Spleen (tissue), 7 donors: ENCODE results near the gene RAB25.

ENCODE experiments used
- CTCF ChIP-seq, 11 experiments: fragments of 200-600 bp in 7 of 11; fragments of 450-650 bp in 4 of 11; sonication (generic) in 4 of 11; IDR thresholded peaks in 8 of 11; conservative IDR thresholded peaks in 3 of 11; 1 replicate in 7 of 11; 2 replicates in 4 of 11; pipeline versions ENCODE4 v1.4.0 to v1.8.0; 2016 to 2021; ENCODE audit warnings: antibody characterized with exemption in 11 of 11, inconsistent platforms in 4 of 11, mild to moderate bottlenecking in 1 of 11
- POLR2A ChIP-seq, 3 donors: fragments of 450-650 bp; IDR thresholded peaks; one replicate each; pipeline ENCODE4 v1.5.1; 2017; ENCODE audit warnings: antibody characterized with exemption in 3 of 3, mild to moderate bottlenecking in 1 of 3
- POLR2AphosphoS5 ChIP-seq, 3 donors: sonication (generic); formaldehyde crosslinking; IDR thresholded peaks; one replicate each; pipeline ENCODE4 v1.5.1; 2017; ENCODE audit warnings: antibody characterized with exemption in 3 of 3
- donor health status: DM: no; HTN: no; CAD: no; lungs with moderate emphysema.
- donor health status: DM: no; HTN: no; CAD: no.
- donor health status: DM: no; HTN: no; CAD: no.

- TF ChIP-seq CTCF (IDR thresholded peaks at IDR 0.05 in 8 of 11, conservative IDR thresholded peaks at IDR 0.05 in 3 of 11) (no peak), POLR2AphosphoS5 (IDR thresholded peaks at IDR 0.05) (no peak), POLR2A (IDR thresholded peaks at IDR 0.05) (no peak)
Measured at GRCh38 chr1:156042828-156043227, 18.1 kb upstream of the RAB25 start.
